ENCODE data around the gene SPHKAP.
"Not testable (repeated sequence)": the region's sequence is repeated elsewhere in the genome, so short reads cannot be mapped to it uniquely, and the experiment has no call there.

The SPHKAP gene

DNA sequence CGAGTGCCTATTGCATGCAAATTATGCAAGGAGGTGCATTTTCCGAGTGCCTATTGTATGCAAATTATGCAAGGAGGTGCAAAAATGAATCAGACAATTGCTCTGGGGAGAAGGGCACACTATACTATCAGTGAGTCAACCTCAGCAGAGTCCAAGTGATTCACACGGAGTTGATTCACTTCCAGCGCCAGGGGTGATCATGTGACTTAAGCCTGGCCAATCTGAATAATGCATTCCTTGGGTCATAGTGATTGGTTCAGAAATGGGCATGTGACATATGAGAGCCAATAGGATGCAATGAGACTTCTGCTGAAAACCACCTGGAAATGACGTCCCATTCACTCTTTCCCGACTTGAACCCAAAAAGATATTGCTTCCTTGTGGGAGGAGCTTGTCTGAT, 157.9 kb downstream of the SPHKAP start:
- DNase-seq (ENCODE audit: low read depth) = no peak

DNA sequence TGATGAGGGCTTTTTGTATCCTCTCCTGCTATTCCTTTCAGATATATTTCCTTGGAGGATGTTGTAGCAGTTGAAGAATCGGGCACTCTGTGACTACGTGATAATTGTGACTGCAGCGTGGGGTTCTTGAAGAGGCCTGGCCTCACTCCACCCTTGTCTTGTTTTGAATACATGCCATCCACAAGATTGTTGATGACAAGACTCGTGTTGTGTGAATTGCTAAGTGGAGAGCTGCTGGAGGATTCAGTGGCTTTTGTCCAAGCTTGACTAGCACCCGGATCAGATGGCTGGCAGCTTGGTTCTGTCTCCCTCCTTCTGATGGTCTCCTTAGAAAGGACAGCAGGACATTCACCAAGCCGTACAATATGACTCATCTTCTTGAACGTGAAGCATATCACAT, 163.2 kb downstream of the SPHKAP start:
- no peak for DNase-seq (ENCODE audit: low read depth)

DNA sequence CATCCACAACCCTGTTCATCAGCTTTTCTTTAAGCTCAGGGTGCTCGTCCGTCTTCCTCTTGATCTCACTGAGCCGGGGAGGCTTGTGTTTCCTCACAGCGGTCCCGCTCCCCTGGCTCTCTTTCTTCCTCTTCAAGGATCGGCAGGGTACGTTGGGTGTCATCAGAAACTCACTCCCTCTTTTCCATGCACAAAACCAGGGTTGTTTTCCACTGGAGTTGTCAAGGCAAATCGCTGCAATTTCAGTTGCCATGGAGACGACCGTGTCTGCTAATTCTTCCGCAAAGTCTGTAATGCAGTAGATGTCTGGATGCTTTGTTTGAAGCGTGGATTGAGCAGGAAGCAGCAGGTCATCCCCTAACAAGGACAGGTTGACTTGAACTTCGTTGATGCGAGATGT, 163.7 kb downstream of the SPHKAP start:
- DNase-seq (ENCODE audit: low read depth) = no peak

DNA sequence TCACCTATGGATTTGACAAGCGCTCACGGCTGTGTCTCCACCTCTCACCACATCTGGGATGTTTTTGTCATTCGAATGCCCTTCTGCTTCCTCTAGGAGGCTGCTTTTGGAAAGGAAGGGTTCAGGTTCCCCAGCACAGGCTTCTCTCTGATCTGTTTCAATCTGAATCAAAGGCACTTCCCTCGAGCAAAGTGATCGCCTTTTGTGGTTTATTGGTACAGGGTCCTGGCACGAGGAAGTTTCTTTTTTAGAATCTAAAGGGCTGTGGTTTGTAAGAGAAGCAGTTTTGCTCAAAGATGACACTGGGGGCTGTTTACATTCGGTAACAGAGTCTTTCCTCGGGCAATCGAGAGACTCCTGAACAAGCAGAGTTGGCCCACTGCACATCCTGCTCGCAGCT, 165.1 kb downstream of the SPHKAP start:
- no peak for DNase-seq (ENCODE audit: low read depth)

DNA sequence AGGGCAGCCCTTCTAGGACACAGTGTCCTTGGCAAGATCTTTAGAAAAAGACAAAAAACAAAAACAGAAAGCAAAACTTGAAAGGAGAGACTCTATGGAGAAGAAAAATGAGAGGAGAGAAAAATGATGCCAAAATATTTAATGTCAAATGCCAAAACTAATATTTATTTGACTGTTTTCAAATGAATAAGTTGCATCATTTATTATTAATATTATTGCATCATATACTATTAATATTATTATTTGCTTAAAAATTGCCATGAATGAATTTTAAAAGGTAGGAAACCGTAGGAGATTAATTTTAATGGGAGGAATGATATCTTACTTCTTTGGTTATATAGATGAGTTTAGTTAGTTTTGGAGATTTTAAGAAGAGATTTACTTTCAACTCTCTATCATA, 165.7 kb downstream of the SPHKAP start:
- DNase-seq (ENCODE audit: low read depth) = no peak

DNA sequence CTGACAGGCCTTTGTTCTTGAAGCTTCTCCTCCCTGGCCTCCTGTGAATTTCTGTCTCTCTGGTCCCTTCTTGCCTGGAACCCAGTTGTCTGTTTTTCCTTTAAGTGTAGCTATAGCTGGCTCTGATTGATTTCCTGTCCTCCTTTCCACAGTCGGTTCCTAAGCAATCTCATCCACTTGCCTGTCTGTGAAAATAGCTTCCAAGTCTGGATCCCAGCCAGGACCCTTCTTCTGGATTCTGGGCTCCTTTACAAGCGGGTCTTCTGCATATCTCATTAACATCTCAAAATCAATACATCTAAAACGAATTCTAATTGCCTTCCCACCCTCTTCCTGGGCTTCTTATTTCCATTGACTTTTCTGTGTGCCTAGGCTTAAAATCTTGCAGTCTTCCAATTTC, 185.1 kb downstream of the SPHKAP start:
- DNase-seq (ENCODE audit: low read depth) = no peak

DNA sequence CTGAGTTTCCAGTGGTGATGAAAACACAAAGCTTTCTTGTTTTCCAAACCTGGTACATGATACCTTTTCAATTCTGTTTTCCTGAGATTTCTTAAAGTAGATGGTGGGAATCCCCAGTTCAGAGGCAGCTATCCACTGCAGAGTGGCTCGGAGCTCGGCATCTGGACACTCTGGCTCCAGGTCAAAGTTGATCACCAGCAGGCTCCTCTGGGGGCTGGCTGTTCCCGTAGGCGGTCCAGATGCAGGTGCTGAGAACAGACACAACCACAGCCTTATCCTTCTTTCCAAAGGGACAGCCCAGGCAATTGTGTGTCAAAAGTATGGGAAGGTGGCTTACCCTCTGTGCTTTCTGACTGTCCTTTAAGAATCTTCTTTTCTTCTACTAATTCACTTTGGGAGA, 190.6 kb downstream of the SPHKAP start:
- no peak for DNase-seq (ENCODE audit: low read depth)

DNA sequence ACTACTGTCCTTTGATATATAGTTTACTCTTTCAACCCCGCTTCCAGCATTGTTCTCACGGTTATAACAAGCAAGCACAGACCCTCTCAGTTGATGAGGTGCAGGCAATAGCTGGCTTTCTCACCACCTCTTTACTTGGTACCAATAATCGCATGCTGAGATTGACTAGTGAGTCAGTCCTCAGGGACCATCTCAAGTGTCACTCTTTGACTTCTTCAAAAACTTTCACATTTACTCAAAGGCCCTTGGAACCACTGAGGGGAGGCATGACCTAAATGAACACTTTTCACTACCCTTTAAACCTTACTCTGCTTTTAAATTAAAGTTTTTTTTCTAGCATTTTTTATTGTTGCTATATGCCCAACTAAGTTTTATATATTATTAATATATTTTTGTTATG, 208.2 kb downstream of the SPHKAP start:
- no peak for DNase-seq (ENCODE audit: low read depth)

DNA sequence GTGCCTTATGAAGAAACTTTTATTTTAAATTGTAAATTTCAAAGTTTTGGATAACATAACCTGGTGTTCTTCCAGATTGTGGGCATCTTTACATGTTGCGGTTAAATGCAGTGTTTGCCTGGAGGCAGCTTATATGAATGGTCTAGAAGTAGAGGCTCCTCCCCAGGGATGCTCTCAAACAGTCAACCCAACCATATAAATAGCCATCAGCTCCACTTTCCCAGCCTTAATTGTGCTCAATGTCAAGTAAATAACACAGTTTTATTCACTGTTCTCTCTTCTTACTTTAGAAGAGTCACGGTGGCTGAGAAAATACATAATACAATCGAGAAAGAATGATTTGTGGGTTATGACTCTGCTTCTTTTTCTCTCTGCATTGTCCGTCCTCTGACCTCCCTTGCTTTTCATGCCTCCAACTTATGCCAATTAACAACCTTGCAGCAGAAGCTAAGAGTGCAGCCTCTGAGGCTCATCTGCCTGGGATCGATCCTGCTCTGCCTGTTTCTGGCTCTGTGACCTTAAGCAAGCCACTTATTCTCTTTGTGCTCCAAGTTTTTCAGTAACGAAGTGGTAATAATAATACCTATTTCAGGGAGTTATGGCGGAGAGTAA, 209.8 kb downstream of the SPHKAP start:
- DNase-seq (ENCODE audit: low read depth) = no peak

DNA sequence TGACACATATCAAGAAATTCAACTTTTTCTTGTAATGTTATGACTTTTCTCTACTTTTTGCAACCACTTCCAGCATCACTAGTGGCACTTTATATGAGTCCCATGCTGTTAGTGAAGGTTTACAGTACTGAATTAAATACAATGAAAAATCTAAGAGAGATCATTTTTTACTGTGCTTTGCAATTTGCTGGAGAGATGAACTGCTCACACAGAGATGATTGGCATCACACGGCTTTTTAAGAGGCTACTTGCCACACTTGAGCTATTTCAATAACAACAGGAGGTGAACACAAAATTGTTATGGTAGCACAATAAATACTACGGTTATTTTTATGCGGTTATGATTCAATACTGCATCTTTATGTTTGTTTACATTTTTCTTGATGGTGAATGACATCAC, 221.2 kb downstream of the SPHKAP start:
- DNase-seq (ENCODE audit: low read depth) = no peak

DNA sequence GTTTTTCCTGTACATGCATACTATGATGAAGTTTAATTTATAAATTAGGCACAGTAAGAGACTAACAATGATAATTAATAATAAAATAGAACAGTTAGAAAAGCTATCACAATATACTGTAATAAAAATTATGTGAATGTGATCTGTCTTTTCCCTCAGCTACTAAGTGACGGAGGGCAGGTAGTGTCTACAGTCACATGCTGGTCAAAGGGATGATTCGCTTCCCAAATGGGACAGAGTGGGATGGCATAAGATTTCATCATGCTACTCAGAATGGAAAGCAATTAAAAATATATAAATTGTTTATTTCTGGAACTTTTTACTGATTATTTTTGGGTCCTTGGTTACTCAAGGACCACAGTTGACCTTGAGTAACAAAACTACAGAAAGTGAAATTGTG, 238.5 kb downstream of the SPHKAP start:
- DNase-seq (ENCODE audit: low read depth) = no peak

DNA sequence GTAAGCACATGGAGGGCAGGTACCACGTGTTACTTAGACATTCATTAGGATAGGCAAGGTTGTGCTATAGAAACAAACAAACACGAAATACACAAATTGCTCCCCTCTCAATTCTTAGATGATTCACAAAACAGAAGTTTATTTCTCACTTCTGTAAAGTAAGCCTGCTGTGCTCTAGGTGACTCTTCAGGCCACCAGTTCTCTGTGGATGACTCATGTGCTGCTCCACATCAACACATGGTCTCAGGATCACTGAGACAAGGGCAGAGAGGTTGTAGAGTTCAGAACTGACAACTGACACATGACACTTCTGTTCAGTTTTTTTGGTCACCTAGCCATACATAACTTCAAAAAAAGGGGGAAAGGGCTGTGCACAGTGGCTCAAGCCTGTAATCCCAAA, 239.5 kb downstream of the SPHKAP start:
- DNase-seq (ENCODE audit: low read depth) = no peak

DNA sequence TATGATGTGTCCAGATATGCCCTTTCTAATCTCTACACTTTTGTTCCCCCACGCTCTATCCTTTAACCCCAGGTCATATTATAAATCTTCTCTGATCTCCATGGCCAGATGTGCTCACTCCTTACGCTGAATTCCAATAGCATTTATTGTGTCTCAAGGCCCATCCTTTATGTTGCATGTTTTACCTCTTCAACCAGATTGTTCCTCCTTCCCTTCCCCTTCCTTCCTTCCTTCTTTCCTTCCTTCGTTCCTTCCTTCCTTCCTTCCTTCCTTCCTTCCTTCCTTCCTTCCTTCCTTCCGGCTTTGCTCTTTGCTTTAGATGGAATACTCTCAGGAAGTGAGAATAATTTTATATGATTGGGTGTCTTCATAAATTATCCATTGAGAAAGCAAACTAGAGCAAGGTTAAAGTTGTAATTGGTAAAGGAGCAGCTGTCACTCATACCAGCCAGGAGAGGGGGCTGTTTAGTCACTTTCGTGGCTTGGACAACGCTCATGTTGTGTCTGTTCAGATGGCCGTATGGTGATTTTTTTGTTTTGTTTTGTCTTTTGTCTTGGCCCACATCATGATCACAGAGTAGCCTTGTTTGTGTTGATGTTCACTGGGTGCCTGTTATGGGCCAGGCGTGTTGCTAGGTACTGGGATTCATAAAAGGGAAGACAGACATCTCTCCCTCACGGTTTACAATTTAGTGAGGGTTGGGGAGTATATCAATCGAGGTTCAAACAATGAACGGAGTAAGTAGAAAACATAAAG, 242.0 kb downstream of the SPHKAP start:
- DNase-seq (ENCODE audit: low read depth) = no peak

DNA sequence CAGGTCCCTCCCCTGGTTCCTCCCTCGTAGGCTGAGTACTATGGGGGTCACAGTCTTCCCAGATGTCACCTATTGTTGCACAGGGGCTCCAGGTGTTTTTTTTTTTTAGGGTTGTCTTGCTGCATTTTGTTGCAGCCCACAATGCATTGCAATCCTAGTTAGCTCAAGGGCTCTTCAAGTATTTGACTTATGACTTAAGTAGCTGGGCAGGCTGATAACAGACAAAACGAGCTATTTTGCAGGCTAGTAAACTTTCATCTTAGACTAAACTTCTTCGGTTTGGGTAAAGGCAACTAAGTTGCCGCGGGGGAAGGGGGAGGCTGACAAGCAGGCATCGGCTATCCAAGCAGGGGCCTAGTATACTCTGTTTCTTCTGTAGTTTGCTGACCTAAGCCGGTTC, 245.2 kb downstream of the SPHKAP start:
- DNase-seq (ENCODE audit: low read depth) = not testable (repeated sequence)

DNA sequence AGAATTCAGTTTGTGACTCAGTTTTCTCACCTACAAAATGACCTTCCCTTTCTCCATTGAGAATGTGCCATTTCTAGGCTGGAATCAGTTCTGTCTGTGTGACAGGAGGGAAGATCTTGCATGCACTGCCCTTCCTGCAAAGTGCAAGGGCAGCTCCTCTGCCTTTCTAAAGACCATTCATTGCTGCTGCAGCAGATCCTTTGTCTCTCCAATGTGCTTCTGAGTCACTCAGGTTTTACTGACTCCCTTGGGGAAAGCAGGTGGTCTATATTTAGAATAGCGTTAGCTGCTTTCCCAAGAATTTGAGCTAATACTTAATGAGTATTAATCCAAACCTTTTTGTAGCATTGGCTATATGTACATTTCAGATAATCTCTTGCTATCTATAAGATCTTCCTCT, 247.6 kb downstream of the SPHKAP start:
- no peak for DNase-seq (ENCODE audit: low read depth)

DNA sequence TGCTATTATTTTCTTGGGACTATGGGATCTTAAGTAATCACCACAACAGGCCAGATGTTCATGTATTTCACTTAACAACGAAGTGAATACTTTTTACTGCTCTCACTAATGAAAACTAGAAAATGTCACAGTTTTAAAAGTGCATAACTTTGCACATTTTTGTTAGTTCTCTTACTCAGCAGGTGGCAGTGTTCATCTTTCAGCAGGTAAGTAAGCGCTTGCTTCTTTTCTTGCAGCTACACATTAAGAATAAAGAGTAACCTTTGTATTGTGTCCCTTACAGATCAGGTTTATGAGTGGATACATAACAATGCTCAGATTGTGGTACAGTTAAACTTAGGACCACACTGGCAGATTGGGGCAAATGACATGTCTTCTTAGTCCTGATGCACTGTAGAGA, 249.1 kb downstream of the SPHKAP start:
- DNase-seq (ENCODE audit: low read depth) = no peak

DNA sequence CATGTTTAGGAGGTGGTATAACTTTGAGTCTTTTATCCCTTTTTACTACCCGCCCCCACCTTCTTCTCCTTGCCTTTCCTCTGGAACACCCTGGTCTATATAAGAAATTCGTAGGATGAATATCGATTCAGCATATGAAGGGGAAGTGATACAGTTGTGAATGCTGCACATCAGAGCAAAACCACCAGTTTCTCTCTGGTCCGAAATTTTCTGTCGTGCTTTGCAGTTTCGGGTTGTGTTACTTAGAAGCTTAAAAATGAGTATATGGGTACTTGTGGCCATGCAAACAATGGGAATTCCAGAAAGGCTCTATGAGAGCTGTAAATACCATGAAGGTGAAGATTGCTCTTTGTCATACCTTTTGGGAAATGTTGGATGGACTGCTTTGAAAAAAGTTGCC, 249.5 kb downstream of the SPHKAP start:
- DNase-seq (ENCODE audit: low read depth) = no peak
